Dendritic cell treated with granulocyte-macrophage colony-stimulating factor and Interleukin-4, amounts not matched to agents 40 ng/mL and 50 ng/mL, for 4 days (primary cell): ENCODE measurements around the gene PLCH1.

Experiments used
- H3K27ac Mint-ChIP-seq: one replicate; pipeline ENCODE4 v1.8.0; 2022; ENCODE audit warnings: mild to moderate bottlenecking, mixed read lengths
- H3K27me3 Mint-ChIP-seq: one replicate; pipeline ENCODE4 v1.8.0; 2022; ENCODE audit warnings: mild to moderate bottlenecking, mixed read lengths
- H3K36me3 Mint-ChIP-seq: one replicate; pipeline ENCODE4 v1.8.0; 2022; ENCODE audit warnings: low read depth, mixed read lengths
- H3K4me1 Mint-ChIP-seq: one replicate; pipeline ENCODE4 v1.8.0; 2022; ENCODE audit warnings: low read depth, mixed read lengths
- H3K4me3 Mint-ChIP-seq: one replicate; pipeline ENCODE4 v1.8.0; 2022; ENCODE audit warnings: mild to moderate bottlenecking, moderate library complexity, mixed read lengths
- H3K9me3 Mint-ChIP-seq: one replicate; pipeline ENCODE4 v1.8.0; 2022; ENCODE audit warnings: mixed read lengths
- intact Hi-C: fragments of 100-400 bp; cut with micrococcal nuclease; formaldehyde crosslinking; loops from one replicate; pipeline ENCODE4 v1.15.0; 2022

PLCH1 gene

DNA sequence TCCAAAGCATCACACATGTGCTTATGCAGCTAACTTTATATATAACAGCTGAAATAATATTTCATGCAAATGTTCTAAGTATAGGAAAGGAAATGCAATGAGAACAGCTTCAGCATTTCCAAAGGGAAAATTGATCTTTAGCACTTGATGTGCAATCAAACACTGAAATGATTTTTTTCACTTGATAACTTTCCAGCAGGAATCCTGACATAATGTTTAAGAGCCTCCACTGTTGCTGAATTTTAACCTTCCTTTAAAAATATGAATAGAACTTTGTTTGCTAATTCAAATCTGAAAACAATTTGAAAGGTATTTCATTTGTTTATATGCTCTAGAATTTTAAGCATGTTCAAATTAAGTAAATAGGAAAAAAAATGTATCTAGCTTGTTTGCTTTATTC, 354.5 kb downstream of the PLCH1 start:
- peaks cover 6% of the 10 kb centered on the region for H3K9me3 Mint-ChIP-seq
- peaks cover 1% of the 10 kb centered on the region for H3K27me3 Mint-ChIP-seq
- H3K4me1 Mint-ChIP-seq, result peaks cover 9% of the 10 kb centered on the region
- intact Hi-C loops, result no loop called here
- H3K36me3 Mint-ChIP-seq, result no peaks in the 10 kb centered on the region
- no peak overlapping the region for H3K27ac Mint-ChIP-seq
- no peak overlapping the region for H3K4me3 Mint-ChIP-seq

DNA sequence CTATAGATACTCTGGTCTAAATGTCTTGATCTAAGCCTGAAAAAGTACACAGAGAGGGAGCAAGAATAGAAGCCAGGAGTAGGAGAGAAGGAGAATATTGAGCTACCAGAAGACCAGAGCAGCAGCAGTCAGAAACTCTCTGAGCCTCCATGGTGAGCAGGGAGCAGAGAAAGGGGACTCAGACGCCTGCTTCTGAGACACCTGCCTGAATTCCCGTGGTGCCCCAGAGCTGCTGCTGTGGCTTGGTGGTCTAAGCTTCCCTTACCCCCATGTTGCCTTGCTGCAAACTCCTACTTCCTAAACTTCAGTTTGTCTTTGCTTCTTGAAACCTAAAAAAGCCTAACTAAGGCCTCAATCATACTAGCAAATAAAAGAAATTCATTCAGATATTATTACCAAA, 356.5 kb downstream of the PLCH1 start:
- intact Hi-C loops, result no loop called here
- Mint-ChIP-seq H3K4me1 (peaks cover 9% of the 10 kb centered on the region), H3K36me3 (no peaks in the 10 kb centered on the region), H3K9me3 (no peaks in the 10 kb centered on the region), H3K27me3 (peaks cover 1% of the 10 kb centered on the region), H3K4me3 (no peak overlapping the region), H3K27ac (no peak overlapping the region)

DNA sequence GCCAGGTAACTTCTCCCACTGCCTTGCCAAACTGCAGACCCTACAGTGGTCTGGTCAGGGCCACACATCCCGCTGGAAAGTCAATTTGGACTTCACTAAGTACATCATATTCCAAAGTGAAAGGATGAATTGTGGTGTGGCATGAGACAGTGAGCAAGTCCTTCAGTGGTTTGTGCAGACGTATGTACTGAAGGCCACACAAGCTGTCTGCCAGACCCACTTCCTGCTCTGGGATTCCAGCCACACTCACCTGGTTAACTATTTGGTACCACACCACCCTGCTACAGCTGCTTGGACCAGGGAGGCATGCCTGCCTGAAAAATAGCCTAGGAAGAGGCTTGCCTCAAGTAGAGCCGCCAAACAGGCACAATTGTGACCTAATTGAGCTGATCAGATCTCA, 357.3 kb downstream of the PLCH1 start:
- H3K4me1 Mint-ChIP-seq, result peaks cover 9% of the 10 kb centered on the region
- H3K27me3 Mint-ChIP-seq, result peaks cover 1% of the 10 kb centered on the region
- H3K9me3 Mint-ChIP-seq, result no peaks in the 10 kb centered on the region
- no peak overlapping the region for H3K27ac Mint-ChIP-seq
- no peaks in the 10 kb centered on the region for H3K36me3 Mint-ChIP-seq
- intact Hi-C loops, result no loop called here
- no peak overlapping the region for H3K4me3 Mint-ChIP-seq

DNA sequence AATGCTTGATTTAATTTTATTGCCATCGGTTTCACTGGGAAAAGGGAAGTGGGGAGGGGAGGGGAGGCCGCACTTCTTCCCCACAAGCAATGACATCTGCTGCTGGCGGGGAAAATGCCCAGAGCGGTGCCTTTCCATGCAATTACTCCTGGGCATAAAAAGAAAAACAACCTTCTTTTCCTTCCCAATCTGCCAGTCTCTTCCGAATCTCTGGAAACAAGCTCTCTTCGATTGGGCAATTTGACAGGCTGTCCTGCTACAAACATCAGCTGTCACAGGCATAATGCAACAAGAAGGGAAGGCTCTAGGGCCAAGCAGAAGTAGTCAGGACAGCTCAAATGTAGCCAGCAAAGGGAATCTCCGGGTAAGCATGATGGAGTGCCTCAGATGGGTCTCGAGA, 358.0 kb downstream of the PLCH1 start:
- Mint-ChIP-seq H3K4me3 (no peak overlapping the region), H3K27ac (no peak overlapping the region)

DNA sequence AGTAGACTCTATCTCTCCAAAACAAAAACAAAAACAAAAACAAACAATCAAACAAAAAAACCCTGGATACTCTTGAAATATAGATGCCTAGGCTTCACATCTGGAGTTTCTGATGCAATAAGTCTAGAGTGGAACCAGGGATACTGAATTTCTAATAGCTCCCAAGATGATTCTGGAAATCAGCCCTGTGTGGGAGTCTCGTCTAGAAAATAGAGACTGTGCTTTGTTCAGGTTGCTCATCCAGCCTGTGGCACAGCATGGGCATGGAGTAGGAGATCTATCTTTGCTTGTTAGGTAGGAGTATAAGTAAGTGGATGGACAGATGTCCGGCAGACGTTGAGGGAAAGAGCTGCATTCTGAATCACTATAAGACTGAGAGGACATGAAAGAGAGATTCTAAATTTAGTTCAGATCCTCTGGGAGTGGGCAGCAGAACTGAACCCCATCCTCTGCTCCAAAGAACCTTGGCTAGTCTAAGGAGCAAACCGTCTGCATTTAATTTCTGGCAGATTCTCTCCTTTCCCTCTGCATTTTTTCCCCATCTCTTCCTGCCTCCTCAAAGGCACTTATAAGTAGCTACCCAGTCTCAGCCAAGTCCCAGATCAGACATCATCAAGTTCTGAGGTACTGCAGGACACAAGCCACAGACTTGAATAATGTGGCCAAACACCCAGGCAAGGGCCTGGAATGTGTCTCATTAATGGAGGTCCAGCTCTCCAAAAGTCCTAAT, 358.8 kb downstream of the PLCH1 start:
- Mint-ChIP-seq H3K27ac (no peak overlapping the region), H3K27me3 (peaks cover 1% of the 10 kb centered on the region), H3K4me3 (no peak overlapping the region), H3K4me1 (peaks cover 9% of the 10 kb centered on the region), H3K36me3 (no peaks in the 10 kb centered on the region), H3K9me3 (no peaks in the 10 kb centered on the region)
- intact Hi-C loops, result no loop called here

More for the DNA sequence above, 358.0 kb downstream of the PLCH1 start:
- intact Hi-C loops, result no loop called here
- Mint-ChIP-seq H3K4me1 (peaks cover 9% of the 10 kb centered on the region), H3K36me3 (no peaks in the 10 kb centered on the region), H3K27me3 (peaks cover 1% of the 10 kb centered on the region), H3K9me3 (no peaks in the 10 kb centered on the region)

DNA sequence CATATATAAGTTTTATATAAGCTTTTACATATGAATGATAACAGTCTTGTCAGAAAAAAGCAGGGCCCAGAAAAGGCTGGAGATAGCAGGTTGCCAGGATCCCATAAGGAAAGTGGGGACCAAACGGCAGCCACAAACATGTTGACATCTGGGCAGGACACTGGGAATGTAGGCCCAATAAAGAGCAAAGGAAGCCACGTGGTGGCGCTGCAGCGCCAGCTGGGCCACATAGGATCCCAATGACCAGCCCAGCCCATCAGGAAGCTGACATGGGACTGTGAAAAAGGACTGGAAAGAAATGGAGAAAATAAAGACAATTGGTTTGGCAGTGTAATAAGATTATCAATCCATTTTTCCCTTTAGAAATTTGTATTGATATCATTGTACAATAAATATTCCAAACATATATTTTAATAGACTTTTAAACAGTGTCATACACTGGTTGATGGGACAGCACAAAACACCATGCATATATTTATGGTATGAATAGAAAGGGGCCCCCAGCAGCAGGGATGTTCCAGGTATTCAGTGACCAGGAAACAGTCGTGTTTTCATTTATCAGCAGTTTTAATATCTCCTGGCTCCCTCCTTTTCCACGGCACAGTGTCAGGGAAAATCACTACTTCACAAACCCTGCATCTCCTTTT, 362.4 kb downstream of the PLCH1 start:
- peaks cover 9% of the 10 kb centered on the region for H3K4me1 Mint-ChIP-seq
- H3K4me3 Mint-ChIP-seq, result no peak overlapping the region
- H3K36me3 Mint-ChIP-seq, result no peaks in the 10 kb centered on the region
- peaks cover 1% of the 10 kb centered on the region for H3K27me3 Mint-ChIP-seq
- intact Hi-C loops, result loop anchor here (1.0 kb wide), 1 partner anchor 320 kb away; no protein-coding TSS in a partner anchor
- H3K9me3 Mint-ChIP-seq, result no peaks in the 10 kb centered on the region
- no peak overlapping the region for H3K27ac Mint-ChIP-seq

DNA sequence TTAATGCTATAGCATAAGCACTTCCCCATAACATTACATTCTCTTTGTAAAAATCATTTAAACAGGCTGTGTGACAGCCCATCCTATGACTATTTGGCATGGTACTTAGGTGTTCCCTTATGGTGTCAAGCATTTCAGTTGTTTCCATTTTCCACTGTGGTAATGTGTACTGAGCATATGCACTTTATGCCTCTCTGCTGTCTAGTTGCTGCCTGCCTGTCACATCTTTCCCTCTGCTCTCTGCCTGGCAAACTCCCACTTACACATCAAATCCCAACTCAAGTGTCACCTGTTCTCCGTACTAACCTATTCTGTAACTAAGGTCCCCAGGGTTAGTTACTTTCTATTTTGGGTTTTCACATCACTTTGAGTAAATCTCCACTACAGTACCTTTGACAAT, 367.0 kb downstream of the PLCH1 start:
- Mint-ChIP-seq H3K27me3 (no peaks in the 10 kb centered on the region), H3K4me3 (no peak overlapping the region), H3K36me3 (no peaks in the 10 kb centered on the region), H3K9me3 (no peaks in the 10 kb centered on the region), H3K4me1 (no peaks in the 10 kb centered on the region), H3K27ac (no peak overlapping the region)
- intact Hi-C loops, result no loop called here

DNA sequence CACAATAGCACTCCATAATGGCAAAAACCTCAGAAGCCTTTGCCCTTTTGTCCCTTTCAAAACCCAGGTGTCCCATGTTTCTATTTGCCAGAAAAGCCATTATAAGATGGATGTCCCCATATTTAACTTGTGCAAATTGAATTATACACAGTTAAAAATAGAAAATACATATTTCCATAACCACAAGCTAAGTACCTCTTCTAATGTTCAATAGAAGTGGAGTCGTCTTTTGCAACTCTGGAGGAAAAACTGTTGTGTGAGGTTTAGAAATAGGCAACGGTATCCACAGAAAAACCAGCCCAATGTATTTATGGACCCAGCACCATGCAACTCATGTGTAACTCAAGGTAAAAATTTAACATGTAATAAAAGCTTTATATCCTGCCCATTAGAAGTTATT, 367.8 kb downstream of the PLCH1 start:
- H3K4me3 Mint-ChIP-seq, result no peak overlapping the region
- intact Hi-C loops, result no loop called here
- H3K9me3 Mint-ChIP-seq, result no peaks in the 10 kb centered on the region
- H3K27ac Mint-ChIP-seq, result no peak overlapping the region
- no peaks in the 10 kb centered on the region for H3K27me3 Mint-ChIP-seq
- H3K36me3 Mint-ChIP-seq, result no peaks in the 10 kb centered on the region
- no peaks in the 10 kb centered on the region for H3K4me1 Mint-ChIP-seq

DNA sequence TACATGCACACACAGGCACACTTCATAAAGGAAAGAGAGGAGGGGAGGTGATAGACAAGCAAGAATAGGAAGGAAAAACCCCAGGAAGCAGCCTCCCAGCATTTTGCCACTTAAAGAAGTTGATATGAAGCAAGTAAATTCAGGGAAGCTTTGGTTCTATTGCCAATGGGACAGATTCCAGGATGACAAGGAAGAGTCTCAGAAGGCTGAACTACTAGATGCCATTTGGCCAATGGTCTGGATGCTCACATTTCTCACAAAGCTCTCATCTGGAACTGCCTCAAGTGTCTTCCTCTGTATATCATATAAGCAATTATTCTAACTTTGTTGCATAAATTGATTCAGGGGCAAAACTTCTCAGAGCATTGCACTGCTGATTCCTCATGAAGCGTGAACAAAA, 372.6 kb downstream of the PLCH1 start:
- no peaks in the 10 kb centered on the region for H3K4me1 Mint-ChIP-seq
- intact Hi-C loops, result no loop called here
- no peak overlapping the region for H3K27ac Mint-ChIP-seq
- H3K4me3 Mint-ChIP-seq, result no peak overlapping the region
- no peaks in the 10 kb centered on the region for H3K36me3 Mint-ChIP-seq
- H3K9me3 Mint-ChIP-seq, result no peaks in the 10 kb centered on the region
- H3K27me3 Mint-ChIP-seq, result no peaks in the 10 kb centered on the region

DNA sequence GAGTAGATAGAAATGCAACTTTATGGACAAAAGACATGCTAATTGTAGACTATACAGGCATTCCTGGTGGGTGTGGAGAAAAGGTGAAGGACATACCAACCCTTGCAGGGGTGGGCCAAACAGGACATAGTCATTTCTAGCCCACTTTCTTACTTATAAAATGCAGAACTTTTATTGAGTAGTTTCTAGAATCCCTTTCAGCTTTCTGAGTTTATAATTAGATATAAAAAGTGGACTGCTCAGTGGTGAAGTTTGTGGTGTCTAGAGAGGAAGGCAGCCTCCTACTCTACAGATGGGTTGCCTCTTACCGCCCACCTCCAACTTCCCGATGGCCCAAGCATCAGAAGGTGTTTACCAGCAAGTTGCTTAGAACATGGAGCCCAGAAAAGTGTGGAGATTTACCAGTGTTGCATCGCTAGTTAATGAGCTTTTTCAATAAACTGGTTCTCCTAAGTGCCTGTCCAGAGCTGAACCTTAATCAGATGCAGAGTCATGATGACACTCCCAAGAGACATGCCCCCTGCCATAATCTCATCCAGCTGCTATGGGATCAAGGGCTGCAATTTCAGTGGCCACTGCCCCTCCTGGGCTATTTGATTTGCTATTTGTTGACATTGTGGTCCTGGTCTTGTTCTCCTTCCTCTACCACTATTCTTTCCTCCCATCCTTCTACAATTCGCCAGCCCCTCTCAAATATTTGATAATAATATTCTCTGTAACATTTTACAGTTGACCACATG, 373.9 kb downstream of the PLCH1 start:
- H3K4me3 Mint-ChIP-seq, result no peak overlapping the region
- intact Hi-C loops, result no loop called here
- no peaks in the 10 kb centered on the region for H3K9me3 Mint-ChIP-seq
- H3K27me3 Mint-ChIP-seq, result no peaks in the 10 kb centered on the region
- no peaks in the 10 kb centered on the region for H3K36me3 Mint-ChIP-seq
- H3K4me1 Mint-ChIP-seq, result no peaks in the 10 kb centered on the region
- no peak overlapping the region for H3K27ac Mint-ChIP-seq

DNA sequence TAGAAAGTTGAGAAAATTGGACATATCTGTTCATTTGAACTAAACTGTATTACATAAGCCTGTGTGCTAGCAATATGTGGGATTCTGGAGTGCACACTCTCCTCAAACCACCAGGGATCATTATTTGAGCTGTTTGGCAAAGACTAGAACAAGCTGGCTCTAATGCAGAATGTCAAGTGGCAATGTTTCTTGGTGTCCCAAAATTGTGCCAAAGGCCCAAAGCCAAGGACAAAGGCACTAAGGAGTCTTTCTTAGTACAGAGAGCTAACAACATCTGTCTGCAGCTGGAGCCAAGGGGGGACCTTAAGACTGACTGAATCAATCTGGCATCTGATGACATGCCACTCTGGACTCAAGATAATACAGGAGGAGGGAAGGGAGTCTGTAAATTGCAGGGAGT, 374.7 kb downstream of the PLCH1 start:
- intact Hi-C loops, result no loop called here
- Mint-ChIP-seq H3K36me3 (no peaks in the 10 kb centered on the region), H3K9me3 (peaks cover 1% of the 10 kb centered on the region), H3K27ac (no peak overlapping the region), H3K4me1 (no peaks in the 10 kb centered on the region), H3K4me3 (no peak overlapping the region), H3K27me3 (no peaks in the 10 kb centered on the region)

DNA sequence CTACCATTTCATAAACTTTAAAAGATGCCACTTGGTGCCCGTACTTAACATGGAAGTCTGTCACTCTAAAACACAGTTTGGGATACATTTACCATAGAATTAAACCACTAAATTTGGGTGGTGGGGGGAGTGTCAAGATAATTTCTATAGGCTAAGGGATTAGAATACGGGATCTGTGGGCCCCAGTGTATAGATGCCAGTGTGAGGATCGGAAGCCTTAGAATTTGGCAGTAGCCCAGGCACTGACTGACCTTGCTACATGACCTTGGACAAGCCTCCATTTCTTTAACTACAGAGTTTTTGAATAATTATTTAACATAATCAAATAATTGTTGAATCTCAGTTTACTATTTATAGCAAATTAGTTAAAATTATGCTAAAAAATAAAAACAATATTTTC, 375.1 kb downstream of the PLCH1 start:
- no peak overlapping the region for H3K27ac Mint-ChIP-seq
- no peak overlapping the region for H3K4me3 Mint-ChIP-seq
- H3K4me1 Mint-ChIP-seq, result no peaks in the 10 kb centered on the region
- intact Hi-C loops, result no loop called here
- no peaks in the 10 kb centered on the region for H3K36me3 Mint-ChIP-seq
- H3K27me3 Mint-ChIP-seq, result no peaks in the 10 kb centered on the region
- peaks cover 6% of the 10 kb centered on the region for H3K9me3 Mint-ChIP-seq

DNA sequence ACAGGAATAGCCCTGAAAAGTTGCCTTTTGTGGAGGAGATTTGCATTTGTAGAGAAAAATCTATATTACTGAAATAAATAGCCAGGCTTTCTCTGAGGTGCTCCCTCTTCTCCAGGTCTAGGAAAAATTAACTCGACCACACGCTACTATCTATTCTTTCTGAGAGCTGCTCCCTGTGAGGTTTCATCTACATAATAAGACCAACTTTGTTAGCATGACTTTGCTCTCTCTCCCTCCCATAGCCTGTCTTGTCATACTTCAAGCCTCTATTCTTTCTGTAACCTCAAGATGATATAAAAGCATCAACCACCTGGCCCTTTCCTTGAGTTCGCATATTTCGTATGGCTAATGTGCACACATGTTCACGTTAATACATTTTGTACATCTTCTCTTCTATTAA, 375.6 kb downstream of the PLCH1 start:
- peaks cover 11% of the 10 kb centered on the region for H3K9me3 Mint-ChIP-seq
- no peak overlapping the region for H3K27ac Mint-ChIP-seq
- H3K27me3 Mint-ChIP-seq, result no peaks in the 10 kb centered on the region
- H3K4me1 Mint-ChIP-seq, result no peaks in the 10 kb centered on the region
- H3K4me3 Mint-ChIP-seq, result no peak overlapping the region
- H3K36me3 Mint-ChIP-seq, result no peaks in the 10 kb centered on the region
- intact Hi-C loops, result no loop called here

DNA sequence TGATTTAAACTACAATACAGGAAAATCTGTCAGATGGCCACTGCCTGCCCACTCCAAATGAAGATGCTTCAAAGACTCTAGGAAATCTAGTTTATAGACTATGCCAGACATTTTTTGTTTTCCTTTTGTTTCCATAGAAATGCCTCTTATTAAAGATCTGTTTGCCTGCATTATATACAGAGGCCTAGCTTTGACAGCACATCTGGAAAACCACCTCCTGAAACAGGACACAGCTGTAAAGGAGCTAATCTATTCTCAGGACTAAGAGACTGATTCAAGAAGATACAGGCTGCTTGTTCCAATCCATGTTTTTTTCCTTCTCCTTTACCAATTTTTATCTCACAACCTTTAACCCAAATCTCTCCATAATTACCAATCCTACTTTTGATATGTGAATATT, 376.1 kb downstream of the PLCH1 start:
- H3K9me3 Mint-ChIP-seq, result peaks cover 15% of the 10 kb centered on the region
- H3K36me3 Mint-ChIP-seq, result no peaks in the 10 kb centered on the region
- H3K4me1 Mint-ChIP-seq, result no peaks in the 10 kb centered on the region
- H3K27me3 Mint-ChIP-seq, result no peaks in the 10 kb centered on the region
- H3K4me3 Mint-ChIP-seq, result no peak overlapping the region
- intact Hi-C loops, result no loop called here
- H3K27ac Mint-ChIP-seq, result no peak overlapping the region
